A549 (cell line): ENCODE measurements around the gene ACD.

ENCODE experiments used
- CBX2 ChIP-seq: fragments of 200-600 bp; sonication (generic); IDR thresholded peaks from 2 replicates; pipeline ENCODE4 v1.6.1; 2016; ENCODE audit warnings: low read depth, mild to moderate bottlenecking, borderline replicate concordance
- CHD2 ChIP-seq: fragments of 150-350 bp; IDR thresholded peaks from 2 replicates; pipeline ENCODE4 v1.6.1; 2014; ENCODE audit warnings: low read length; ENCODE audit not compliant: partially characterized antibody
- CHD4 ChIP-seq: fragments of 200-600 bp; sonication (generic); IDR thresholded peaks from 2 replicates; pipeline ENCODE4 v1.6.1; 2016; ENCODE audit warnings: antibody characterized with exemption, mild to moderate bottlenecking, borderline replicate concordance
- EP300 ChIP-seq, 2 experiments: fragments of >200 bp; sonication (Bioruptor Twin); formaldehyde crosslinking; IDR thresholded peaks; 2 replicates in 1 of 2; 3 replicates in 1 of 2; pipeline ENCODE4 v1.6.1; 2016 to 2017
- POLR2A ChIP-seq: IDR thresholded peaks from 2 replicates; pipeline ENCODE4 v1.6.1; 2012; ENCODE audit warnings: mild to moderate bottlenecking, low read length
- ZFP36 ChIP-seq: fragments of 450-650 bp; IDR thresholded peaks from 2 replicates; pipeline ENCODE4 v1.6.1; 2014; ENCODE audit warnings: borderline replicate concordance; ENCODE audit not compliant: partially characterized antibody
- TF ChIP-seq, protein P1 (sequence below): IDR thresholded peaks from 2 replicates; pipeline ENCODE4 v1.6.1; 2012
- TF ChIP-seq, protein P2 (sequence below): fragments of >200 bp; sonication (Bioruptor Twin); formaldehyde crosslinking; IDR thresholded peaks from 3 replicates; pipeline ENCODE4 v1.5.1; 2016
- TF ChIP-seq, protein P3 (sequence below): fragments of 250-450 bp; sonication (Bioruptor Pico); IDR thresholded peaks from 2 replicates; pipeline ENCODE4 v1.5.0; 2020; ENCODE audit warnings: low read depth, mild to moderate bottlenecking, moderate library complexity
- TF ChIP-seq, protein P4 (sequence below): fragments of 200-600 bp; sonication (generic); IDR thresholded peaks from 2 replicates; pipeline ENCODE4 v1.6.1; 2016; ENCODE audit warnings: antibody characterized with exemption, mild to moderate bottlenecking, moderate library complexity

DNA sequence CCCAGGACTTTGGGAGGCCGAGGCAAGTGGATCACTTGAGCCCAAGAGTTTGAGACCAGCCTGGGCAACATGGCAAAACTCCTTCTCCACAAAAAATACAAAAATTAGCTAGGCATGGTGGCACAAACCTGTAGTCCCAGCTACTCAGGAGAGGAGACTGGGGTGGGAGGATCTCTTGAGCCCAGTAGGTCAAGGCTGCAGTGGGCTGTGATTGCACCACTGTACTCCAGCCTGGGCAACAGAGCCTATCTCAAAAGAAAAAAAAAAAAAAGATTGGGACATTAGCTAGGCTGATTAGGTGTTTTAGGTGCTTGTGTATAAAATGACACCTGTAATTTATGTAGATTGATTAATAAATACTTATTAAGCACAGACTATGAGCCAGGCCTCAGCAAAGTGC lies 49.0 kb upstream of the ACD start:
- TF ChIP-seq CBX2, result no peak
- TF ChIP-seq, protein P1, sequence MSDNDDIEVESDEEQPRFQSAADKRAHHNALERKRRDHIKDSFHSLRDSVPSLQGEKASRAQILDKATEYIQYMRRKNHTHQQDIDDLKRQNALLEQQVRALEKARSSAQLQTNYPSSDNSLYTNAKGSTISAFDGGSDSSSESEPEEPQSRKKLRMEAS, result no peak
- TF ChIP-seq, protein P2, sequence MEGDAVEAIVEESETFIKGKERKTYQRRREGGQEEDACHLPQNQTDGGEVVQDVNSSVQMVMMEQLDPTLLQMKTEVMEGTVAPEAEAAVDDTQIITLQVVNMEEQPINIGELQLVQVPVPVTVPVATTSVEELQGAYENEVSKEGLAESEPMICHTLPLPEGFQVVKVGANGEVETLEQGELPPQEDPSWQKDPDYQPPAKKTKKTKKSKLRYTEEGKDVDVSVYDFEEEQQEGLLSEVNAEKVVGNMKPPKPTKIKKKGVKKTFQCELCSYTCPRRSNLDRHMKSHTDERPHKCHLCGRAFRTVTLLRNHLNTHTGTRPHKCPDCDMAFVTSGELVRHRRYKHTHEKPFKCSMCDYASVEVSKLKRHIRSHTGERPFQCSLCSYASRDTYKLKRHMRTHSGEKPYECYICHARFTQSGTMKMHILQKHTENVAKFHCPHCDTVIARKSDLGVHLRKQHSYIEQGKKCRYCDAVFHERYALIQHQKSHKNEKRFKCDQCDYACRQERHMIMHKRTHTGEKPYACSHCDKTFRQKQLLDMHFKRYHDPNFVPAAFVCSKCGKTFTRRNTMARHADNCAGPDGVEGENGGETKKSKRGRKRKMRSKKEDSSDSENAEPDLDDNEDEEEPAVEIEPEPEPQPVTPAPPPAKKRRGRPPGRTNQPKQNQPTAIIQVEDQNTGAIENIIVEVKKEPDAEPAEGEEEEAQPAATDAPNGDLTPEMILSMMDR, result no peak
- TF ChIP-seq POLR2A, result no peak
- no peak for TF ChIP-seq EP300 (IDR thresholded peaks at IDR 0.05)
- TF ChIP-seq CHD4, result no peak
- TF ChIP-seq ZFP36, result no peak
- TF ChIP-seq, protein P3, sequence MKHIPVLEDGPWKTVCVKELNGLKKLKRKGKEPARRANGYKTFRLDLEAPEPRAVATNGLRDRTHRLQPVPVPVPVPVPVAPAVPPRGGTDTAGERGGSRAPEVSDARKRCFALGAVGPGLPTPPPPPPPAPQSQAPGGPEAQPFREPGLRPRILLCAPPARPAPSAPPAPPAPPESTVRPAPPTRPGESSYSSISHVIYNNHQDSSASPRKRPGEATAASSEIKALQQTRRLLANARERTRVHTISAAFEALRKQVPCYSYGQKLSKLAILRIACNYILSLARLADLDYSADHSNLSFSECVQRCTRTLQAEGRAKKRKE, result no peak
- TF ChIP-seq CHD2, result no peak
- TF ChIP-seq, protein P4, sequence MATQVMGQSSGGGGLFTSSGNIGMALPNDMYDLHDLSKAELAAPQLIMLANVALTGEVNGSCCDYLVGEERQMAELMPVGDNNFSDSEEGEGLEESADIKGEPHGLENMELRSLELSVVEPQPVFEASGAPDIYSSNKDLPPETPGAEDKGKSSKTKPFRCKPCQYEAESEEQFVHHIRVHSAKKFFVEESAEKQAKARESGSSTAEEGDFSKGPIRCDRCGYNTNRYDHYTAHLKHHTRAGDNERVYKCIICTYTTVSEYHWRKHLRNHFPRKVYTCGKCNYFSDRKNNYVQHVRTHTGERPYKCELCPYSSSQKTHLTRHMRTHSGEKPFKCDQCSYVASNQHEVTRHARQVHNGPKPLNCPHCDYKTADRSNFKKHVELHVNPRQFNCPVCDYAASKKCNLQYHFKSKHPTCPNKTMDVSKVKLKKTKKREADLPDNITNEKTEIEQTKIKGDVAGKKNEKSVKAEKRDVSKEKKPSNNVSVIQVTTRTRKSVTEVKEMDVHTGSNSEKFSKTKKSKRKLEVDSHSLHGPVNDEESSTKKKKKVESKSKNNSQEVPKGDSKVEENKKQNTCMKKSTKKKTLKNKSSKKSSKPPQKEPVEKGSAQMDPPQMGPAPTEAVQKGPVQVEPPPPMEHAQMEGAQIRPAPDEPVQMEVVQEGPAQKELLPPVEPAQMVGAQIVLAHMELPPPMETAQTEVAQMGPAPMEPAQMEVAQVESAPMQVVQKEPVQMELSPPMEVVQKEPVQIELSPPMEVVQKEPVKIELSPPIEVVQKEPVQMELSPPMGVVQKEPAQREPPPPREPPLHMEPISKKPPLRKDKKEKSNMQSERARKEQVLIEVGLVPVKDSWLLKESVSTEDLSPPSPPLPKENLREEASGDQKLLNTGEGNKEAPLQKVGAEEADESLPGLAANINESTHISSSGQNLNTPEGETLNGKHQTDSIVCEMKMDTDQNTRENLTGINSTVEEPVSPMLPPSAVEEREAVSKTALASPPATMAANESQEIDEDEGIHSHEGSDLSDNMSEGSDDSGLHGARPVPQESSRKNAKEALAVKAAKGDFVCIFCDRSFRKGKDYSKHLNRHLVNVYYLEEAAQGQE, result no peak
